Endothelial cell of umbilical vein (primary cell): ENCODE data around the gene CGNL1. TPM values are rescaled to one million over a fixed set of nuclear protein-coding genes. Genes with fewer than 3 reads are reported as not detected.

Source experiments
- BruUV-seq: library from RNA; stranded (reverse); fragments of 400-500 nt; replicated peaks from 2 replicates; lab custom pipeline; 2021; lab: Mats Ljungman, UMichigan
- CTCF ChIA-PET: fragments of 300-600, 350-600 bp; sonication (Branson Sonifier 250); formaldehyde crosslinking; loops from one replicate; lab custom pipeline; 2021; ENCODE audit warnings: antibody characterized with exemption, inconsistent platforms; lab: Charles Lee
- POLR2A ChIA-PET: fragments of 300-600, 350-600 bp; sonication (Branson Sonifier 250); formaldehyde crosslinking; loops from one replicate; lab custom pipeline; 2021; ENCODE audit warnings: antibody characterized with exemption, inconsistent platforms; lab: Charles Lee
- DNase-seq: peaks from one replicate; pipeline ENCODE4 v3.0.0-alpha.2; 2011; ENCODE audit warnings: low read depth, low spot score
- FAIRE-seq: peaks from 2 replicates; lab custom pipeline; 2011; peaks lifted over from hg19 to GRCh38; lab: Jason Lieb, UNC
- H2AFZ ChIP-seq: 2 replicates; pipeline ENCODE4 v1.6.0; 2012; ENCODE audit warnings: low read depth, low read length, control low read depth, inconsistent platforms
- H3K27ac ChIP-seq: 2 replicates; pipeline ENCODE4 v1.5.1; 2011; ENCODE audit warnings: low read depth, mild to moderate bottlenecking, control low read depth, low read length, moderate library complexity; ENCODE audit not compliant: insufficient read depth
- H3K27me3 ChIP-seq, 2 experiments: 2 replicates each; pipeline versions ENCODE4 v1.6.0 to v1.6.1; 2011; ENCODE audit warnings: low read length in 2 of 2, mixed read lengths in 1 of 2; ENCODE audit not compliant: control insufficient read depth in 2 of 2, insufficient read depth in 2 of 2
- H3K36me3 ChIP-seq, 2 experiments: 2 replicates in 1 of 2; 3 replicates in 1 of 2; pipeline ENCODE4 v1.5.1; 2011; ENCODE audit warnings: low read length in 2 of 2, mild to moderate bottlenecking in 1 of 2, moderate library complexity in 1 of 2; ENCODE audit not compliant: control insufficient read depth in 2 of 2, insufficient read depth in 2 of 2; ENCODE audit errors: extremely low read depth in 1 of 2
- H3K4me1 ChIP-seq: 3 replicates; pipeline ENCODE4 v1.5.1; 2011; ENCODE audit warnings: mild to moderate bottlenecking, low read length; ENCODE audit not compliant: control insufficient read depth, insufficient read depth; ENCODE audit errors: extremely low read depth
- H3K4me2 ChIP-seq: 2 replicates; pipeline ENCODE4 v1.6.1; 2011; ENCODE audit warnings: low read length, control low read depth, mixed read lengths; ENCODE audit not compliant: insufficient read depth
- H3K4me3 ChIP-seq, 3 experiments: fragments of 200-600 bp in 1 of 3; sonication (generic), shearing (Covaris generic) in 1 of 3; replicated peaks in 1 of 3; 2 replicates each; pipeline ENCODE4 v1.5.1; 2011 to 2016; ENCODE audit warnings: control low read depth in 3 of 3, low read length in 3 of 3, mild to moderate bottlenecking in 2 of 3, inconsistent platforms in 1 of 3, low read depth in 1 of 3, moderate library complexity in 1 of 3; ENCODE audit not compliant: insufficient read depth in 1 of 3
- H3K79me2 ChIP-seq: 2 replicates; pipeline ENCODE4 v1.6.0; 2012; ENCODE audit warnings: low read length, inconsistent platforms; ENCODE audit not compliant: control insufficient read depth, insufficient read depth
- H3K9ac ChIP-seq: replicated peaks from 2 replicates; pipeline ENCODE3; 2011; ENCODE audit warnings: low read length, control low read depth; ENCODE audit not compliant: insufficient read depth; ENCODE audit errors: extremely low read depth
- H3K9me1 ChIP-seq: replicated peaks from 3 replicates; pipeline ENCODE4 v1.6.0; 2011; ENCODE audit warnings: mild to moderate bottlenecking, low read length; ENCODE audit not compliant: control insufficient read depth, insufficient read depth; ENCODE audit errors: extremely low read depth
- H3K9me3 ChIP-seq: replicated peaks from 2 replicates; pipeline ENCODE4 v1.5.1; 2012; ENCODE audit warnings: low read length, inconsistent platforms; ENCODE audit not compliant: control insufficient read depth, insufficient read depth
- H4K20me1 ChIP-seq: replicated peaks from 2 replicates; pipeline ENCODE3; 2011; ENCODE audit warnings: mild to moderate bottlenecking, low read length; ENCODE audit not compliant: control insufficient read depth, insufficient read depth; ENCODE audit errors: extremely low read depth
- CTCF ChIP-seq, 2 donors: IDR thresholded peaks; 1 replicate in 1 of 2; 2 replicates in 1 of 2; pipeline ENCODE4 v1.5.1; 2011; ENCODE audit warnings: low read length in 2 of 2, mild to moderate bottlenecking in 2 of 2, moderate library complexity in 2 of 2, control low read depth in 1 of 2, inconsistent platforms in 1 of 2, low read depth in 1 of 2; ENCODE audit not compliant: insufficient read depth in 1 of 2; ENCODE audit errors: extremely low read depth in 1 of 2
- EZH2 ChIP-seq: IDR thresholded peaks from 2 replicates; pipeline ENCODE4 v1.6.1; 2012; ENCODE audit warnings: borderline replicate concordance, low read depth, mild to moderate bottlenecking, moderate library complexity, low read length, inconsistent platforms; ENCODE audit not compliant: severe bottlenecking
- FOS ChIP-seq: IDR thresholded peaks from 2 replicates; pipeline ENCODE4 v1.6.1; 2011; ENCODE audit warnings: mild to moderate bottlenecking, low read length, moderate library complexity, borderline replicate concordance; ENCODE audit not compliant: insufficient read depth
- GATA2 ChIP-seq: IDR thresholded peaks from 2 replicates; pipeline ENCODE4 v1.7.0; 2011; ENCODE audit warnings: low read depth, mild to moderate bottlenecking, moderate library complexity, mixed read lengths, low read length; ENCODE audit not compliant: insufficient read length, insufficient read depth
- JUN ChIP-seq: IDR thresholded peaks from 2 replicates; pipeline ENCODE4 v1.6.1; 2011; ENCODE audit warnings: borderline replicate concordance, low read depth; ENCODE audit not compliant: insufficient read length, insufficient read depth
- MAX ChIP-seq: IDR thresholded peaks from 2 replicates; pipeline ENCODE4 v1.6.1; 2011; ENCODE audit not compliant: insufficient read depth, insufficient read length
- MYC ChIP-seq: IDR thresholded peaks from one replicate; pipeline ENCODE4 v1.6.1; 2011; ENCODE audit warnings: mild to moderate bottlenecking, low read depth, low read length
- POLR2A ChIP-seq: IDR thresholded peaks from 2 replicates; pipeline ENCODE4 v1.6.1; 2012; ENCODE audit warnings: low read depth, mild to moderate bottlenecking, control low read depth, low read length
- POLR2AphosphoS5 ChIP-seq: IDR thresholded peaks from 2 replicates; pipeline ENCODE4 v1.6.1; 2012; ENCODE audit warnings: low read depth, mild to moderate bottlenecking, control low read depth, low read length, moderate library complexity; ENCODE audit not compliant: insufficient read depth
- dilution Hi-C: fragments of 300-500 bp; cut with MboI; formaldehyde crosslinking; loops from one replicate; pipeline ENCODE4 v1.15.0; 2019; ENCODE audit warnings: low sequenced_read_pairs; ENCODE audit not compliant: extremely low pct_ligation_motif_present
- intact Hi-C: fragments of 100-400 bp; cut with micrococcal nuclease; formaldehyde crosslinking; loops from one replicate; pipeline ENCODE4 v1.10.0; 2022
- polyA plus RNA-seq, 4 experiments: library from polyadenylated mRNA; depleted of rRNA in 3 of 4; stranded (reverse) in 3 of 4; unstranded in 1 of 4; fragments of >200 nt; gene quantifications; 2 replicates each; pipeline versions ENCODE4 v1.2.1 to v1.2.3, GENCODE V29; 2011 to 2012; ENCODE audit warnings: missing spikeins in 1 of 4
- total RNA-seq: library from RNA; stranded (reverse); gene quantifications from 2 replicates; pipeline ENCODE4 v1.2.3, GENCODE V29; 2021

The CGNL1 gene
- total and polyA plus RNA-seq, 2 donors (not counting 3 experiments of a cell fraction or from before 2014, with no cell fraction given): 6.9 to 27.1 TPM

GRCh38 chr15:57472861-57473260 is 96.6 kb downstream of the CGNL1 start:
- DNase-seq (no peak), FAIRE-seq (no peak)
- H3K4me2 ChIP-seq: no peak overlapping the region
- no peaks in the 10 kb centered on the region for H3K27me3 ChIP-seq
- H3K9me3 ChIP-seq: no peaks in the 10 kb centered on the region
- H3K79me2 ChIP-seq: no peaks in the 10 kb centered on the region
- dilution Hi-C loops (no loop called here), intact Hi-C loops (no loop called here)
- CTCF ChIA-PET: interaction anchor here (0.8 to 1.5 kb wide), 3 partner anchors 28 to 96 kb away, joined by 3 read pairs; no protein-coding TSS in a partner anchor
- BruUV-seq: no TSS peak
- H4K20me1 ChIP-seq: no peaks in the 10 kb centered on the region
- peaks cover 17% of the 10 kb centered on the region for H3K4me1 ChIP-seq
- no peak overlapping the region for H3K4me3 ChIP-seq
- H3K9me1 ChIP-seq: no peaks in the 10 kb centered on the region
- H3K36me3 ChIP-seq: peaks cover 0 to 3% of the 10 kb centered on the region in 2 experiments
- no peak overlapping the region for H2AFZ ChIP-seq
- H3K27ac ChIP-seq: no peak overlapping the region
- no peak overlapping the region for H3K9ac ChIP-seq
- no peak for TF ChIP-seq GATA2
- no peak for TF ChIP-seq MAX
- no peak for TF ChIP-seq MYC
- POLR2A ChIA-PET: no interaction called here

GRCh38 chr15:57476533-57476975 is 100.2 kb downstream of the CGNL1 start:
- Histone ChIP-seq H3K79me2 (no peaks in the 10 kb centered on the region), H2AFZ (no peak overlapping the region), H4K20me1 (no peaks in the 10 kb centered on the region), H3K36me3 (peaks cover 0 to 3% of the 10 kb centered on the region in 2 experiments), H3K4me3 (no peak overlapping the region), H3K27me3 (no peaks in the 10 kb centered on the region), H3K4me2 (no peak overlapping the region), H3K9ac (no peak overlapping the region), H3K9me3 (no peaks in the 10 kb centered on the region), H3K9me1 (no peaks in the 10 kb centered on the region), H3K4me1 (peaks cover 21% of the 10 kb centered on the region), H3K27ac (no peak overlapping the region)
- dilution Hi-C loops: no loop called here
- FAIRE-seq: no peak
- TF ChIP-seq EZH2 (no peak), FOS (no peak), JUN (no peak), GATA2 (no peak), POLR2A (no peak), MYC (no peak), MAX (no peak), POLR2AphosphoS5 (no peak), CTCF (IDR thresholded peaks at IDR 0.05; ENCODE audit: extremely low read depth in 1 of 2, insufficient read depth in 1 of 2, low read depth in 1 of 2, low read length in 2 of 2) (no peak)
- CTCF ChIA-PET: no interaction called here
- POLR2A ChIA-PET: no interaction called here
- DNase-seq: peak; percentile 47
- no TSS peak for BruUV-seq
- intact Hi-C loops: loop anchor here (5.0 kb wide), 1 partner anchor 51 kb away; no protein-coding TSS in a partner anchor
